G401.6 (cell line): ENCODE data around the gene KRTAP3-1.

ENCODE experiments used
- FAIRE-seq: peaks from 2 replicates; lab custom pipeline; 2012; peaks lifted over from hg19 to GRCh38; lab: Jason Lieb, UNC

Gene KRTAP3-1

GRCh38 chr17:40978575-40979151 lies 30.3 kb downstream of the KRTAP3-1 start:
- FAIRE-seq = no peak

DNA sequence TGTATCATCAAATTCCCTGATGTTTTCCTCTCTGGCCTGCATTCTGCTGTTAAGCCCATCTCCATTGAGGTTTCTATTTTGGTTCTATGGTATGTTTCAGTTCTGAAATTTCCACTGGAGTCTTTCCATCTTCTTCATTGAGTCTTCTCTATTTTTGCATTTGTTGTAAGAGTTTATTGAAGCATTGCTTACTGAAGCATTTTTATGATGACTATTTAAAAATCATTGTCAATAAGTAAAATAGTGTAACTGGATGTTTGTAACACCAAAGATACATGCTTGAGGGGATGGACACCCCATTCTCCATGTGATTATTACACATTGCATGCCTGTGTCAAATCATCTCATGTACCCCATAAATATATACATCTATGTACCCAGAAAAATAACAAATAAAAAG lies 33.4 kb downstream of the KRTAP3-1 start:
- no peak for FAIRE-seq

GRCh38 chr17:40974366-40974765 lies 34.6 kb downstream of the KRTAP3-1 start:
- no peak for FAIRE-seq

- no peak for FAIRE-seq
These were observed 41.3 kb downstream of the KRTAP3-1 start for GRCh38 chr17:40967582-40967981.

- FAIRE-seq = no peak
These were observed 42.1 kb downstream of the KRTAP3-1 start, which contains the start of gene KRT39 for GRCh38 chr17:40966848-40967247. Gene KRT39 (minus strand): TSS chr17:40966948. CDS start chr17:40966856, 92 bp downstream.

DNA sequence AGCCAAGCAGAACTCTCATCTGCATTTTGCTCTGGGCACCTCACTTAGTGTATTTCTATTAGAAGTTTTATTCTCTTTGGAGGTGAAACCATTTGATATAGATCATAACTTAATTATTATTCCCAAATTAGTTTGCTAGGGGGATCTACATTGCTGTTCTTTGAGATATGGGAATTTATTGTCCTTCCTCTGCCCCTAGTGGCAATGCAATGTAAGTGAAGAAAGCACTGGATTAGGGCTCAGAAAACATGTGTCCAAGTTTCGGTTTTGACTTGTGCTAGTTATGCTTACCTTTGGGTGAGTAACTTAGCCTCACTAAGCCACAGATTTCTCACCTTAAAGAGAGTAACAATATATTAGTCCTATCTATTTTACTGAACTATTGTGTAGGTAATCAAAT lies 45.1 kb downstream of the KRTAP3-1 start:
- FAIRE-seq = no peak

GRCh38 chr17:40962059-40962561 lies 46.8 kb downstream of the KRTAP3-1 start:
- FAIRE-seq = no peak

GRCh38 chr17:40961591-40961990 lies 47.3 kb downstream of the KRTAP3-1 start:
- FAIRE-seq = no peak

DNA sequence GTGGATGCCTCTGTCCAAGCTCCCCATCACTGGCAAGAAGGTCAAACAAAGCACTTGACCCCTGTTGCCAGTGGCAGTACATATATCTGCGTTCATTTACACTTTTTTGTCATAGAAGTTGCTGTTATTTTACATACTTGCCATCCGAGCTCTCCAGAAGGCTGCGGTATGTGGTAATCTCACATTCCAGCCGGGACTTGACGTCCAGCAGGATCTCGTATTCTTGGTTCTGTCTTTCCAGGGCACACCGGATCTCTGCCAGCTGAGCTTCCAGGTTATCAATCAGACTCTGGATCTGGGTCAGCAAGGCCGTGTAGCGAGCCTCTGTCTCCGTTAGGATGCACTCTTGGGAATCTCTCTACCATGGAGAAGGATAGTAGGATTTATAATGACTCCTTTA lies 48.8 kb downstream of the KRTAP3-1 start:
- FAIRE-seq = no peak
